K562 treated with DMSO at 1 percent for 24 hours (cell line): Measurements from ENCODE around the gene SYCE1. TPM values are rescaled to one million over a fixed set of nuclear protein-coding genes. Genes with fewer than 3 reads are reported as not detected.

Experiments
- total RNA-seq: library from RNA; unstranded; fragments of 300-600 nt; gene quantifications from 2 replicates; pipeline ENCODE4 v1.2.3, GENCODE V29; 2022; ENCODE audit warnings: low read depth; ENCODE audit not compliant: insufficient read depth

SYCE1 gene
- total RNA-seq = 0.54 and 0.87 TPM in 2 replicates

GRCh38 chr10:133565441-133566294 lies at the start of gene SYCE1:
Gene SYCE1 (minus strand): TSS chr10:133565583. CDS start chr10:133565529, 54 bp downstream.

DNA sequence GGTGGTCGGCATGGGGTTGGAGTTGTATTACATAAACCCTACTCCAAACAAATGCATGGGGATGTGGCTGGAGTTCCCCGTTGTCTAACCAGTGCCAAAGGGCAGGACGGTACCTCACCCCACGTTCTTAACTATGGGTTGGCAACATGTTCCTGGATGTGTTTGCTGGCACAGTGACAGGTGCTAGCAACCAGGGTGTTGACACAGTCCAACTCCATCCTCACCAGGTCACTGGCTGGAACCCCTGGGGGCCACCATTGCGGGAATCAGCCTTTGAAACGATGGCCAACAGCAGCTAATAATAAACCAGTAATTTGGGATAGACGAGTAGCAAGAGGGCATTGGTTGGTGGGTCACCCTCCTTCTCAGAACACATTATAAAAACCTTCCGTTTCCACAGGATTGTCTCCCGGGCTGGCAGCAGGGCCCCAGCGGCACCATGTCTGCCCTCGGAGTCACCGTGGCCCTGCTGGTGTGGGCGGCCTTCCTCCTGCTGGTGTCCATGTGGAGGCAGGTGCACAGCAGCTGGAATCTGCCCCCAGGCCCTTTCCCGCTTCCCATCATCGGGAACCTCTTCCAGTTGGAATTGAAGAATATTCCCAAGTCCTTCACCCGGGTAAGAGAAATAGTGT lies 38.3 kb downstream of the SYCE1 start, which contains the start of gene CYP2E1:
TSS of gene CYP2E1 (plus strand) at position 407 of the 632 bp plus-strand sequence. CDS start at position 440, 33 bp downstream.

Other genes with a start within 250 kb of the SYCE1 start
- not detected in 2 replicates for gene CALY, start 228.7 kb downstream of the SYCE1 start, total RNA-seq
- gene PRAP1, start 218.2 kb downstream of the SYCE1 start, total RNA-seq = not detected in 2 replicates
- 14.8 and 15.0 TPM in 2 replicates for gene FUOM, start 207.6 kb downstream of the SYCE1 start, total RNA-seq
- gene ECHS1, start 192.2 kb downstream of the SYCE1 start, total RNA-seq = 82.2 and 87.2 TPM in 2 replicates
- 4.4 and 5.6 TPM in 2 replicates for gene PAOX, start 186.3 kb downstream of the SYCE1 start, total RNA-seq
- 20.2 and 25.7 TPM in 2 replicates for gene MTG1, start 171.4 kb downstream of the SYCE1 start, total RNA-seq
- 1.4 and 1.5 TPM in 2 replicates for gene SPRN, start 141.0 kb downstream of the SYCE1 start, total RNA-seq
- 3.2 and 4.9 TPM in 2 replicates for gene SCART1, start 111.6 kb downstream of the SYCE1 start, total RNA-seq
- 0.54 TPM in 1 of 2 replicates, not detected in the other for gene CYP2E1, start 38.2 kb downstream of the SYCE1 start, total RNA-seq
- gene FRG2B, start 61.2 kb upstream of the SYCE1 start, total RNA-seq = 0.64 TPM in 1 of 2 replicates, not detected in the other